Measurements from ENCODE around the gene TIAM1.
A peak's percentile ranks its signal among the peaks of the same experiment; 100 is the strongest.

TIAM1 gene

DNA sequence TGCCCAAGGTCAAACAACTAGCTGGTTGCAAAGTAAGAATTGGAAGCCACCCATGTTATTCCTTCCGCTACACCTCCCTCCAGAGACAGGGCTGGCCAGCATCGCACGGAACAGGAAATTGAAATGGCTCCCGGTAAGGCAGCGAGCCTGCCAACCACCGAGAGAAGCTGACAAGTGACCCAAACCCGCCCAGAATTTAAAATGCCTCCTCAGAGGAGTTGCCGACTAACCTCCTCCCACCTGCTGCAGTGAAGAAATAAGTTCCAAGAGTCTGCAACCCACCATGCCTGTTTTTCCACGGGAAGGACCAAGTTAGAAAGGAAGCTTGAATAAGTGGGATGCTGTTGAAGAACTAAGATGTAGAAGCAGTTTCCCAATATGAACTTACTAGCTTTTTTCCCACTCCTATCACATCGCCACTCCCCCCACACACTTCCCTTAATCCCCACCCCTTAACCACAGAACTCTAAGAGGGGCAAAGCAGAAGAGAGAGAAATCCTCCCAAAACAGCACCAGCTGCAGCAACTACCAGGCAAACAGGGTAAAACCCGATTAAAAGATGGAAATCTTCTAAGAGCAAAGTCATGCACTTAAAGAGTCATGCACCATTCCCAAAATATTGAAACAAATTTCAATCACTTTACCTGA is 78.6 kb downstream of the TIAM1 start:
- peak; percentile 7 for DNase-seq
- in situ Hi-C loops (cut with MboI; ENCODE audit: low pct_unique_long_range_greater_than_20kb, low sequenced_read_pairs): no loop called here

DNA sequence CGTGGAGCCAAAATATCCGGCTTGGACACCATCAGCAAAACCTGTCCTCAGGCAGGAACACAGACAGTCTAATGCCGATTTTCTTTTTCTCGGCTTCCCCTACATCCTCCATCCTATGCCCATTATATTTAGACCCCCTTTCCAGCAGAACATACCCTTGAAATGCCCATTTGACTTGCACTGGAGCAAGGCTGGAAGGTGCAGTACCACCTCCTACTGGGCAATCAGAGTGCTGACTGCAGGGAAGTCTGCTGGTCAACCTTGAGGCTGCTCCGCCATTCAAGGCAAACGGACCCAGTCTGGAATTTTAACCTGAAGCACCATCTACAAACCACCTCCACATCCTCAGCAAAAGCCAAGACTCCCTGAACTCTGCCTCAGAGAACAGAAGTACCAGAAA is 79.5 kb downstream of the TIAM1 start:
- in situ Hi-C loops (cut with MboI; ENCODE audit: low pct_unique_long_range_greater_than_20kb, low sequenced_read_pairs): no loop called here
- DNase-seq: no peak

DNA sequence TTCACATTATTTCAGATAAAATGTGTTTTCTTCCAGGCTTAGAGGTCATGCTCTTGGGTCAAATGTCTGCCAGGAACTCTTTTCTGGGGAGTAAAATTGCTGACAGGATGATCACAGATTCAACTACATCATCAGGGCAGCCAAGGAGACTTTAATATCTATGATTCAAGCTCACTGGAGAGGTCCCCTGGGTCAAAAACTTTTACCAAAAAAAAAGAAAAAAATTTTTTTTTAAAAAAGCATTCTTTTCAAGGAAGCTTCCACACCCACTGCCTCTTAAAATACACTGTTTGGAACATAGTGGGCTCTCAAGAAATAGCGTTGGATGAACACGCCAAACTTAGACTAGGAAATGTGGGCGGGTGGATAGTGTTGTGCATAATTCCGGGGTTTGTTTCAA is 81.3 kb downstream of the TIAM1 start:
- in situ Hi-C loops (cut with MboI; ENCODE audit: low pct_unique_long_range_greater_than_20kb, low sequenced_read_pairs): no loop called here
- DNase-seq: no peak

- in situ Hi-C loops (cut with MboI; ENCODE audit: low pct_unique_long_range_greater_than_20kb, low sequenced_read_pairs): no loop called here
- no peak for DNase-seq
Measured at GRCh38 chr21:31261759-31262158, 82.3 kb downstream of the TIAM1 start.

- in situ Hi-C loops (cut with MboI; ENCODE audit: low pct_unique_long_range_greater_than_20kb, low sequenced_read_pairs): no loop called here
- no peak for DNase-seq
Measured at GRCh38 chr21:31260790-31261189, 83.3 kb downstream of the TIAM1 start.

- in situ Hi-C loops (cut with MboI; ENCODE audit: low pct_unique_long_range_greater_than_20kb, low sequenced_read_pairs): no loop called here
Measured at GRCh38 chr21:31258073-31258472, 86.0 kb downstream of the TIAM1 start.

DNA sequence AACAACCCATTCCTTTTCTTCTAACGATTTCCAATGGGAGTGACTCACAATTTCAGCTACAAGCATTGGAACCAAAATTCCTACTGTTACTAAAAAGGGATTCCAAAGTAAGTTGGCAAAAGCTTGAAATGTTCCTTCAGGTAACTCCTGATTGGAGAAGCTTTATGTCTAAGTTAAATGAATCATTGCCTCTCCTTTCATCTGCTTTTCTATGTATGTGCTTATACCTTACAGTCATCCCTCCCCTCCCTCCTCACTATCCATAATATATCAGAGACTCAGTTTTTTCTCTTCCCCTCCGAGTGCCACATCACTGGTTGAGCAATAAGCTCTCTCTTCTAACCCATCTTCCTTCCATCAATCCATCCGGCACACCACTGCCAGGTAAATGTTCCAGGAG is 86.8 kb downstream of the TIAM1 start:
- in situ Hi-C loops (cut with MboI; ENCODE audit: low pct_unique_long_range_greater_than_20kb, low sequenced_read_pairs): no loop called here
- no peak for DNase-seq

More at GRCh38 chr21:31258073-31258472, 86.0 kb downstream of the TIAM1 start:
- no peak for DNase-seq

- no peak for DNase-seq
- in situ Hi-C loops (cut with MboI; ENCODE audit: low pct_unique_long_range_greater_than_20kb, low sequenced_read_pairs): no loop called here
Measured at GRCh38 chr21:31255896-31256295, 88.2 kb downstream of the TIAM1 start.

DNA sequence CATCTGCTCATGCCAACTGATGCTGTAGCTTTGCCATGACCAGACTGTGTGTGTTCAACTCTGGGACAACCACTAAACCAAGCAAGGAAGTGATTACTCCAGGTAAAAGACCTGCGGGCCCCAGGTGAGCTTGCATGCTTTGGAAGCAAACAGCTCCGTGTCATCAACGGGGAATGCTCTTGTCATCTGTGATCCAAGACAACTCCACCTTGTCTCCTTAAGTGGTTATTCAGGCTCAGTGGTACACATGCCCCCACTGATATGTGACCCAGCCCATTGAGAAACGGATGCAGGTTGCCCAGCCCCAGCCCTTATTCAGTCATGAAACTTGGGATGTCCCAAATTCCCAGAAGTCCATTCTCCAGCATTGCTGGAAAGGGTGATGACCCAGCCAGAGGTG is 89.0 kb downstream of the TIAM1 start:
- no peak for DNase-seq
- in situ Hi-C loops (cut with MboI; ENCODE audit: low pct_unique_long_range_greater_than_20kb, low sequenced_read_pairs): no loop called here

GRCh38 chr21:31254131-31254530 is 89.9 kb downstream of the TIAM1 start:
- in situ Hi-C loops (cut with MboI; ENCODE audit: low pct_unique_long_range_greater_than_20kb, low sequenced_read_pairs): no loop called here
- DNase-seq: no peak

DNA sequence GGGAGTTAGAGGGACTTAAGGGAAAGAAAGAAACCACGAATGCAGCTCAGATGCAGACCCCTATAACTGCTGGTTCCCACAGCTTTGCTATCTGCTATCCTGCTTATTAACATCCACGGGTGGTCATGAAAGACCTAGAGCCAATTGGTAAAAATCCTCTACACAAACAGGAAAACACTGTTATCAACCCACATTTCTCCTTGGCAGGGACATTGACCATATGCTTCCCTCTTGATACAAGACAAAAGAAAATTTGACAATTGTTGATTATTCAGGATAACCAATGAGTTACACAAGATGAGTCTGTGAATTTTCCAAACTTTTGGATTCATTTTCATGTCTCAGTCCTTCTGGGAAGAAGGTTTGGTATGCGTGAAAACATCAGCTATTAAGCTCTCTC is 90.4 kb downstream of the TIAM1 start:
- no peak for DNase-seq
- in situ Hi-C loops (cut with MboI; ENCODE audit: low pct_unique_long_range_greater_than_20kb, low sequenced_read_pairs): no loop called here

- DNase-seq: no peak
- in situ Hi-C loops (cut with MboI; ENCODE audit: low pct_unique_long_range_greater_than_20kb, low sequenced_read_pairs): no loop called here
Measured at GRCh38 chr21:31252611-31253010, 91.5 kb downstream of the TIAM1 start.

DNA sequence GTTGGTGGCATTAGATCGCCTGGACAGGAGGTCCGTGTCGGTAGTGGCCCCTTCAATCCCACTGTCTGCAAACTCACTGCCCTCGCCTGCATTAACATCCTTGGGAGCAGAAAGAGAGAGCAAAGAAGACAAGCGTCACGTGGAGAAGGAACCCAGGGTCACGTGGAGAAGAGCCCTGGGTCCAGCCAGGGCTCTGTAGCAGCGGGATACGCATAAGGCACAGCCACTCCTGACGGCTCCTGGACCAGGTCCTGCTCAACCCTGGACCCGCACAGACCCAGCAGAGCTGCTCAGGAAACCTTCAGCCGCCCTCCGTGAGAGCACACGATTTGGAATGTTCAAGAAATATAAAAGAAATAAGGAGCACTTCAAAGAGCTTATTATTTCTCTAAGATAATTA is 92.0 kb downstream of the TIAM1 start:
- DNase-seq: no peak
- in situ Hi-C loops (cut with MboI; ENCODE audit: low pct_unique_long_range_greater_than_20kb, low sequenced_read_pairs): no loop called here

DNA sequence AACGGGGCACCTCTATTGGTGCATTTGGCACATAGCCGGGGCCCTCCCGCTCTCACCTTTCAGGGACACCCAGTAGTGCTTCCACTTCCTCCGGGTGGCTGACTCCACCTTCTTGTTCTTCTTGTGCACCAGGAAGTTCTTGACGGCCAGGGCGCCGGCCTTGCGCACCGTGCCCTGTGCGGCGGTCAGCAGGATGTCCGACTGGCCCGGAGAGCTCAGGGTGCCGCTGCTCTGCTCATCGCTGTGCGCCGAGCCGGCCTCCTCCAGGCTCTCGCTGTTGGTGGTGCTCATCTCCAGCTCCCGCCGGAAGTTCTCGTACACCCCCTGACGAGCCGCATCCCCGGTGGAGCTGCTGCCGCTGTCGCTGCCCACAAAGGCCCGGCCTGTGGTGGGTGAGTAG is 92.4 kb downstream of the TIAM1 start:
- in situ Hi-C loops (cut with MboI; ENCODE audit: low pct_unique_long_range_greater_than_20kb, low sequenced_read_pairs): no loop called here
- no peak for DNase-seq

DNA sequence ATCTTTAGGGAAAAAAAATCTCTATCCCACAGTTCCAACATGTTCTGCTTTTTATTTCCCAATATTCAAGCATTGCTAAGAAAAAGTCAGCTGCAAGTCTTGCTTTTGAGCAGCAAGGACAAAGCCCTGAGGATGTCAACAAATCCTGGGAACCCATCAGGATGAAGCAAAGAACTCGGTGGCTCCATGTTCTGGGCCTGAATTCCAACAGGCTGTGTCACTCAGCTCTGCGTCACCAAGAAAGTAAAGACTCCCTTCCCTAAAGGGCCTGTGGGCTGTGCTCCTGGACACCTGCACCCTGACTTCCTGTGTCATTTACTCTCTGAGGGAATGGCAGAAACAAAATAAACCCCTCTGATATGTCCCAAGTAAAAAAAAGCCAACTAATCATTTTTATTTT is 95.5 kb downstream of the TIAM1 start:
- DNase-seq: no peak
- in situ Hi-C loops (cut with MboI; ENCODE audit: low pct_unique_long_range_greater_than_20kb, low sequenced_read_pairs): no loop called here

GRCh38 chr21:31243611-31244010 is 100.5 kb downstream of the TIAM1 start:
- in situ Hi-C loops (cut with MboI; ENCODE audit: low pct_unique_long_range_greater_than_20kb, low sequenced_read_pairs): no loop called here
- no peak for DNase-seq

- in situ Hi-C loops (cut with MboI; ENCODE audit: low pct_unique_long_range_greater_than_20kb, low sequenced_read_pairs): no loop called here
- no peak for DNase-seq
Measured at GRCh38 chr21:31236528-31236927, 107.5 kb downstream of the TIAM1 start.

DNA sequence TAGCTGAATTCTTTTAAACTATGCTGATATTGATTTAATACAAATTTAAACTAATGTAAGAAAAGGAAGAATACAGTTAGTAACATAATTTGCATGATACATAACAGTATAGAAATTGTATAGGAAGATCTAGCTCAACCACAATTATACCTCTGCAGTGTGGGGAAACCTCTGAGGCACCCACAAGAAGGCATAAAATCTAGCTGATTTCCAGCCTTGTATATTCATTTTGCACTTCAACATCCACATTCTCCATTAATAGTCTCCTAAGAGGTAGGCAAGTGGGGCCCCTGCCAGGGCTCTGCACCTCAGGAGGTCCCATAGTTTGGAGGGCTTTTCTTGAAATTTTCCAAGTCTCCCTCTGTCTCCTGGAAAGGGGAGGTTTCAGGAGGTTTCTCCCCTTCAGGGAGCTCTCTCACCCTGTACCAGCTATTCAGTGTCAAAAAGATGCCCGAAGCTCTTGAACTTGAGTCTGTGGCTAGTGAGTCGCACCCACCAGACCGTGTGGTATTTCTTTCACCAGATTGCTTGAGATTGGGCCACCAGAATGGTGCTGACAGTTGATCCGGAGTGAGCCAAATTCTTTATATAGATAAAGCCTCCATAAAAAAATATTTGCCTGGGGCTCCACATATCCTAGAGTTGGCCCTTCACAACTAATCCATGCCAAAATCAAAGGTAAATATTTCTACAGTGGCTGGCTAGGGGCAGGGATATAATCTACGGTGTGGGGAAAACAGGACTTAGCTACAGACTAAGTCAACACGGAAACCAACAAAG is 108.2 kb downstream of the TIAM1 start:
- no peak for DNase-seq
- in situ Hi-C loops (cut with MboI; ENCODE audit: low pct_unique_long_range_greater_than_20kb, low sequenced_read_pairs): no loop called here

DNA sequence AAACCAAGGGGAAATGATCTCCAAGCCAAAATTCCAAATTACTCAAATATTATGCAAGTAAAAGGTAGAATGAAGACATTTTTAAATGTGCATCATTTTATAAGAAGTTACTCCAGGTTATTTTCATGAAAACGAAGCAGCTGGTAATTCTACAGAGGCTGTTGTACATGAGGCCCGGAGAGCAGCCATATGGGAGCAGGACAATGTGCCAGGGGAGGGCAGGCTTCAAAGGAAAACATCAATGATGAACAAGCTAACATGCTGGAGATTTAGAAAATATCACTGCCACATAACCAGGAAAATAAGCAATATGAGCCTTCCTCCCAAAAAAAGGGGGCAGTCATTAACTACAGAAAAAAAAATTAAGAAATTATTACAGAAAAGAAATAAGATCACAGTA is 109.1 kb downstream of the TIAM1 start:
- in situ Hi-C loops (cut with MboI; ENCODE audit: low pct_unique_long_range_greater_than_20kb, low sequenced_read_pairs): no loop called here

DNA sequence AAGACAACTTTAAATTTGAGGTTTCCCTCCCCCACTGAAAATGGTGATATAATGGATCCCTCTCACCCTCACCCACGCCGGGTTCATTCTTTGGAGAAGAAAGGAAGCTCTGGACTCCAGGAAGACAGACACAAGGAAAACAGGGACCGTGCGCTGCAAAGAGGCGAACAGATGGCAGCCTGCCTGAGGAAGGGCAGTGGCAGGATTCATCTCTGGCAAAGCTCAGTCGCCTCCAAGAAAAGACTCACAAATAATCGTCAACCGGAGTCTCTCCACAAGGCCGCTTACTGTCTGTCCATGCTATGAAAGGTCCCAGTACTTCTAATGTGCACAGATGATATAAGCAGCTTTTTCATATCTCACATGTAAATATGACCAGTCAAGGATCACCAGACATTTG is 110.3 kb downstream of the TIAM1 start:
- in situ Hi-C loops (cut with MboI; ENCODE audit: low pct_unique_long_range_greater_than_20kb, low sequenced_read_pairs): no loop called here
- no peak for DNase-seq

More for the DNA sequence above, 109.1 kb downstream of the TIAM1 start:
- DNase-seq: no peak

DNA sequence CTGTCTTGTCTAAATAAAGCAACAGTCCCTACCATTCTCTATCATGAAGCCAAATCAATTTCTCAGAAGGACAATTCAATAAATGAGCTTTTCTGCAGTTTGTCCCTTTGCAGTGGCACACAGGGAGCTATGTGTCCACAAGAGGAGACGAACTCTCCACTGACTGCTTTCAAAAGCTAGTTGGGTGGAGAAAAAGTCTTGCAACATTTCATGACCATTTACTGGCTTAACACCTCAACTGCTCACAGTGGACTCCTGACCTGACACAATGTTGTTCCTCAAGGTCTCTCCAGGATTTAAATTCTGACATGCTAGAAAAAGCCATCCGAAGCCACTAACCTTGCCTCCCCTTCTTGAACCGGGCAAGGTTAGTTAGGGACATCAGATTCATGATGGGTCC is 111.7 kb downstream of the TIAM1 start:
- DNase-seq: no peak
- in situ Hi-C loops (cut with MboI; ENCODE audit: low pct_unique_long_range_greater_than_20kb, low sequenced_read_pairs): no loop called here
